ENCODE measurements around the gene SLIT3. TPM values are rescaled to one million over a fixed set of nuclear protein-coding genes. Genes with fewer than 3 reads are reported as not detected.
A peak's percentile ranks its signal among the peaks of the same experiment; 100 is the strongest.
"Not testable (repeated sequence)": the region's sequence is repeated elsewhere in the genome, so short reads cannot be mapped to it uniquely, and the experiment has no call there.

Gene SLIT3
- total RNA-seq, 2 experiments from 2014 or later = 1.8 to 2.1 TPM

DNA sequence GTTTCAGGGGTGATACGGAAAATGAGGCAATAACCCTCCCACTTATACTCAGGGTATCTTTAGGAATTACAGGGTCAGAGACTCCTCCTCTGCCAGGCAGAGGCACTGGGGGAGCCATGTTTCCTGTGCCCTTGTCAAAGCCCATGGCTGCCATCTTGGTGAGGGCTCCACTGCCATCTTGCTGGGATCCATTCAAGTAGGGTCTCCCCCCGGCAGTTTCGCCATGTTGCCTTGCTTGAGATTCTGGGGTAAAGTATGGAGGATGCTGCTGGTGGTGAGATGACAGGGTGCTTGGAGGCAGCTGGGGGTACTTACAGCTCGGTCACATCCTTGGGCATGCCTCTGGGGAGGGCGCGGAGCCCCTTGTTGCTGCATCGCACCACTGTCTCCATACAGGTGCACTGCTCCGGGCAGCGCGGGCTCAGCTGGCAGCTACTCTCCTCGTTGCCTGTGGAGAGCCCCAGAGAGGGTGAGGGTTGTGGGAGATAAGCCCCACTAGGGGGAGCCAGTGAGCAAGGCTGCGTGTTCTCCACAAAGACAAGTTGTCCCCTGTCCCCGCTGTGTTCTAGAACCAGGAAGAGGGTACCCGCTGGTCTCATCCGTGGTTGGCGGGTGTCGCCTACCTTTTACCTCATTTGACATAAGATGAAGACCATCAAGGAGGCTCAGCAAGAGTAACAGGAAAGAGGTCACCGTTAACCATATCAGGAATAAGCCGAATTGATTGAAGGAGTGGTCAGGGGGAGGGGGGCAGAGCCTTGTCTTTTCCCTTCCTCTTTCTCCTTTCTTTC, 552.8 kb downstream of the SLIT3 start:
- peak; percentile 72 for DNase-seq
- H3K27ac Mint-ChIP-seq = no peak overlapping the region
- peaks cover 6% of the 10 kb centered on the region for H3K9me3 Mint-ChIP-seq
- no peaks in the 10 kb centered on the region for H3K36me3 Mint-ChIP-seq
- ChIA-PET POLR2A (no interaction called here), CTCF (interaction anchor here (0.7 to 1.2 kb wide), 7 partner anchors 8 to 264 kb away, joined by 3 to 5 read pairs (median 3); no protein-coding TSS in a partner anchor)
- no peak overlapping the region for H3K4me3 Mint-ChIP-seq
- intact Hi-C loops (cut with micrococcal nuclease) = loop anchor here (5.0 kb wide), 2 partner anchors 49 to 194 kb away; no protein-coding TSS in a partner anchor
- peaks cover 1% of the 10 kb centered on the region for H3K27me3 Mint-ChIP-seq
- H3K4me1 Mint-ChIP-seq (ENCODE audit: low read depth) = peaks cover 10% of the 10 kb centered on the region

DNA sequence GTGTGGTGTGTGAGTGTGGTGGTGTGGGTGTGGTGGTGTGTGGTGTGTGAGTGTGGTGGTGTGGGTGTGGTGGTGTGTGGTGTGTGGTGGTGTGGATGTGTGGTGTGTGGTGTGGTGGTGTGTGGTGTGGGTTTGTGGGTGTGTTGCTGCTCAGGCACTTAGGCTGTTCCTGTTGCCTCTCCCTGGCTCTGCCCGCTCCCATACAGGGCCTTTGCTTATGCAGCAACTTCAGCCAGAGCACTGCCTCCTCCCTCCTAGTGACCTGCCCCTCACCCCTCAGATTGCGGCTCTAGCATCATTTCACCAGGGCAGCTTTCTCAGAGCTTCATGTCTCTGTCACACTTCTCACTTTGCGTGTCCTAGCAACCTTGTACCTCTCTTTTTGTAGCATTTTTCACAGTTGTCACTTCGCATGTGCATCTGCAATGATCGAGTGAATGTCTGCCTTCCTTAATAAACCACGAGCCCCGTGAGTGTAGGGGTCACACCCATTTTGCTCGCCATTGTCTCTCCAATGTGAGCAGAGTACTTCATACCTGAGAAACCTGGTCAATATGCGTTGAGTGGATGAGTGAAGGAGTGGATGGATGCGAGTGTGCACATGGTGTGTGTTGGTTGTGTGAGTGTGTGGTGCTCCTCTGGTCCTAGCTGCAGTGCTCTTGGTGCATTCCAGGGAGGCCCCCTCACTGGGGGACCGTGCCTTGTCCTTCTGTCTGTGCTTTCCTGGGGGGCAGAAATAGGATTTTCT, 553.9 kb downstream of the SLIT3 start:
- no peak overlapping the region for H3K4me3 Mint-ChIP-seq
- no peaks in the 10 kb centered on the region for H3K36me3 Mint-ChIP-seq
- H3K27ac Mint-ChIP-seq = no peak overlapping the region
- DNase-seq = no peak
- peaks cover 1% of the 10 kb centered on the region for H3K27me3 Mint-ChIP-seq
- ChIA-PET POLR2A (no interaction called here), CTCF (interaction anchor here (0.6 to 1.2 kb wide), 4 partner anchors 36 to 265 kb away, joined by 3 to 5 read pairs (median 3); no protein-coding TSS in a partner anchor)
- peaks cover 10% of the 10 kb centered on the region for H3K4me1 Mint-ChIP-seq (ENCODE audit: low read depth)
- intact Hi-C loops (cut with micrococcal nuclease) = loop anchor here (5.0 kb wide), 2 partner anchors 50 to 195 kb away; no protein-coding TSS in a partner anchor
- H3K9me3 Mint-ChIP-seq = peaks cover 6% of the 10 kb centered on the region

DNA sequence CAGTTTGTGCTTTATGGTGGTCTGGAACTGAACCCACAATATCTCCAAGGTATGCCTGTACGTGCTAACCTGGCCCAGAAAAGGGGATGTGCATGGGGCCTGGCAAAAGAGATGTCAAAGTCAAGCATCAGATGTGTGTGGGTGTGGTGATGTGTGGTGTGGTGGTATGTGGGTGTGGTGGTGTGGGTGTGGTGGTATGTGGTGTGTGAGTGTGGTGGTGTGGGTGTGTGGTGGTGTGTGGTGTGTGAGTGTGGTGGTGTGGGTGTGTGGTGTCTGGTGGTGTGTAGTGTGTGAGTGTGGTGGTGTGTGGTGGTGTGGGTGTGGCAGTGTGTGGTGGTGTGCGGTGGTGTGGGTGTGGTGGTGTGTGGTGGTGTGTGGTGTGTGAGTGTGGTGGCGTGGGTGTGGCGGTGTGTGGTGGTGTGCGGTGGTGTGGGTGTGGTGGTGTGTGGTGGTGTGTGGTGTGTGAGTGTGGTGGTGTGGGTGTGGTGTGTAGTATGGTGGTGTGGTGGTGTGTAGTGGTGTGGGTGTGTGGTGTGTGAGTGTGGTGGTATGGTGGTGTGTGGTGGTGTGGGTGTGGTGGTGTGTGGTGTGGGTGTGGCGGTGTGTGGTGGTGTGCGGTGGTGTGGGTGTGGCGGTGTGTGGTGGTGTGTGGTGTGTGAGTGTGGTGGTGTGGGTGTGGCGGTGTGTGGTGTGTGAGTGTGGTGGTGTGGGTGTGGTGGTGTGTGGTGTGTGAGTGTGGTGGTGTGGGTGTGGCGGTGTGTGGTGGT, 554.6 kb downstream of the SLIT3 start:
- CTCF ChIA-PET, H3K9me3 Mint-ChIP-seq, H3K36me3 Mint-ChIP-seq, H3K4me3 Mint-ChIP-seq, H3K27me3 Mint-ChIP-seq, H3K27ac Mint-ChIP-seq, POLR2A ChIA-PET, DNase-seq: not testable (repeated sequence)
- intact Hi-C loops (cut with micrococcal nuclease) = loop anchor here (5.0 kb wide), 2 partner anchors 51 to 196 kb away; no protein-coding TSS in a partner anchor
- peaks cover 10% of the 10 kb centered on the region for H3K4me1 Mint-ChIP-seq (ENCODE audit: low read depth)

DNA sequence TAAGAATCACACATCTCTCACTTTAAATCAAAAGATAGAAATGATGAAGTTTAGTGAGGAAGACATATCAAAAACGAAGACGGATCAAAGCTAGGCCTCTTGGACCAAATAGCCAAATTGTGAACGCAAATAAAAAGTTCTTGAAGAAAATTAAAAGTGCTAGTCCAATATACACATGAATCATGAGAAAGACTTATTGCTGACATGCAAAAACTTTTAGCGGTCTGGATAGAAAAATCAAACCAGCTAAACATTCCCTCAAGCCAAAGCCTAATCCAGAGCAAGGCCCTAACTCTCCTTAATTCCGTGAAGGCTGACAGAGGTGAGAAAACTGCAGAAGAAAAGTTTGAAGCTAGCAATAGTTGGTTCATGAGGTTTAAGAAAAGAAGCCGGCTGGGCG, 557.3 kb downstream of the SLIT3 start:
- Mint-ChIP-seq H3K4me1 (ENCODE audit: low read depth) (peaks cover 8% of the 10 kb centered on the region), H3K9me3 (peaks cover 6% of the 10 kb centered on the region), H3K27ac (no peak overlapping the region), H3K4me3 (no peak overlapping the region), H3K27me3 (peaks cover 1% of the 10 kb centered on the region), H3K36me3 (no peaks in the 10 kb centered on the region)
- ChIA-PET POLR2A (no interaction called here), CTCF (interaction anchor here (0.8 kb wide), 1 partner anchor 212 kb away, joined by 3 read pairs; no protein-coding TSS in a partner anchor)
- no peak for DNase-seq
- intact Hi-C loops (cut with micrococcal nuclease) = no loop called here

DNA sequence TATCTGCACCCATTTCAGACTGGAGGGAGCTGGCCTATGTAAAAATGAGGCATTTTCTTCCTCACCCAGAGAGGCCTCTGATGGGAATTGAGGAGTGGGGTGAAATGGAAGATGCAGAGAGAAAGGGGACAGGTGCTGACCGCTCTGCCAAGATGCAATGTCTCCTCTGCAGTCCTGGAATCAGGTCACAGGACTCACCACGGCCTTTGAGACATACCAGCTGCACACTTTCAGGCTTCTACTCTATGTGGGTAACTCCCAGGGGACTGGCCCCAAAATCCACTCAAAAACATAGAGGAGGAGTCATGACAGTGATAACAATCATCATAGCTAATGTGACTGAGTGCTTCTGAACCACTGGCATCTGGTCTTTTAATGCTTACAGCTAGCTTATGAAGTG, 558.6 kb downstream of the SLIT3 start:
- CTCF ChIA-PET; H3K27ac Mint-ChIP-seq; POLR2A ChIA-PET; H3K9me3 Mint-ChIP-seq; H3K27me3 Mint-ChIP-seq; H3K4me3 Mint-ChIP-seq; H3K4me1 Mint-ChIP-seq (ENCODE audit: low read depth); intact Hi-C loops (cut with micrococcal nuclease); DNase-seq; H3K36me3 Mint-ChIP-seq: not testable (repeated sequence)

DNA sequence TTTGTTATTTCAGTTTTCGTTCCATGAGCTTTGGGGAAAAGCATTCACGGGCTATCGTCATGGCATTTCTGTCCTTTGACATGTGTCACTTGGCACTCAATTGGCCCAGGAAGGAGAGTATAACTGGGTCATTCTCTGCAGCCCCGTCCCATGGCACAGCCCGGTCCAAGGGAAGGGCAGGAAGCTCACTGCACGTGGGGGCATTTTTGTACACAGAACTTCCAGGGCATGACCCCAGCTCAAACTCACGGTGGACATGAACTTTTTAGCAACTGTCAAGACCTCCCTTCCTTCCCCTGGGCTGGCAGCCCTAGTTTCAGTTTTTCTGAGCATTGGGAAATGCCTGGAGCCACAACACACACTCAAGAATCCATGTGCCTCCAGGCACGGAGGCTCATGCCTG, 560.1 kb downstream of the SLIT3 start:
- Mint-ChIP-seq H3K27me3 (no peaks in the 10 kb centered on the region), H3K4me3 (no peak overlapping the region), H3K36me3 (no peaks in the 10 kb centered on the region), H3K9me3 (peaks cover 3% of the 10 kb centered on the region), H3K4me1 (ENCODE audit: low read depth) (no peaks in the 10 kb centered on the region), H3K27ac (no peak overlapping the region)
- no peak for DNase-seq
- ChIA-PET CTCF (interaction anchor here (1.4 kb wide), 1 partner anchor 61 kb away, joined by 4 read pairs; no protein-coding TSS in a partner anchor), POLR2A (no interaction called here)
- intact Hi-C loops (cut with micrococcal nuclease) = no loop called here

DNA sequence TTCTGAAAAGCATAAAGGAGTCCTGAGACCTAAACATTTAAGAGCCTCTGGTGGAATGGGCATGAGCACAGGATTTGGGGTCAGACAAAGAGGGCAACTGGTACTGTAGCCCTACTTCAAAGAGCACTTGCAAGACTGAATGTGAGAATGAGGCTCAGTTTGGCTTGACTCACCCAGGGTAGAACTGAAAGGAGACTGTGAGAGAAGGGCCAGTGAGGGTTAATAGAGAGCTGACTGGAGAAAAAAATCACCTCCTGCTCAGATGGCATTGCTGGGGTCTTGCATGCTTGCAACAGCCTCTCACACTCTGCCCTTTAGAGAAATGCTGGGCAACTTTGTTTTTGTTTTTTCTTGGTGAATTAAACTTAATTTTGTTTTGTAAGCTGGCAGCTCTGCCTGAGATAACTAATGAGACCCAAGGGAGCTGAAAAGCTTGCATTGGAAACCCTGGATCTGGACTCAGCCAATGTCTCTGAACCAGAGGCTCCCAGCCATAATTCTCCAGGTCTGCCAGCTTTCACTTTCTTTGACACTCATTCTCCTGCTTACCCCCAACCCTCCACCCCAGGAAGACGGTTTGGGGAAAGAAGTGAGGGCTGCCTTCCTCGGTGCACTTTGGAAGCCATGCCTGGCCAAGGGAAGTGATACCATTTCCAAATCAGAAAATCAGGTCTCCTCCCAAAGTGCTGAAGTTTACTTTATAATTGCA, 560.7 kb downstream of the SLIT3 start:
- DNase-seq = no peak
- peaks cover 3% of the 10 kb centered on the region for H3K9me3 Mint-ChIP-seq
- H3K4me3 Mint-ChIP-seq = no peak overlapping the region
- ChIA-PET POLR2A (no interaction called here), CTCF (interaction anchor here (0.6 to 1.4 kb wide), 2 partner anchors 8 to 61 kb away, joined by 3 to 4 read pairs; no protein-coding TSS in a partner anchor)
- H3K36me3 Mint-ChIP-seq = no peaks in the 10 kb centered on the region
- no peak overlapping the region for H3K27ac Mint-ChIP-seq
- H3K4me1 Mint-ChIP-seq (ENCODE audit: low read depth) = peaks cover 2% of the 10 kb centered on the region
- H3K27me3 Mint-ChIP-seq = no peaks in the 10 kb centered on the region
- intact Hi-C loops (cut with micrococcal nuclease) = no loop called here

DNA sequence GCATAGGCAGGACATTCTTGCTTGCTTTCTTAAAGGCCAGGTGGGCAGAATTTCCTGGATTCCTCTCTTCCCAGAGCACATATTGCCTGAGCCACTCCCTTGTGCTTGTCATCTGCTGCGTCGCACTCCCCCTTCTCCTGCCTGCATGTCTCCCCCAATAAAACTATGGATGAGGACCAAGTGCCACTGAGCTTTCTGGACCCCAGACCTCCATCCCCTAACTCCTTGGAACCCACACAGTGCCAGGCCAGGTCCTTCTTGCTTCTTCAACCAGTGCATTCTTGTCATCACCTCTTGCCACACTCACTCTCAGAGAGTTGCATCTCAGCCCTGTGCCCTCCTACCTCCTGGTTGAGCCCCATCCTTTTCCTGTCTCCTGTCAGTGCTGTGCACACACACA, 563.9 kb downstream of the SLIT3 start:
- intact Hi-C loops (cut with micrococcal nuclease) = no loop called here
- H3K9me3 Mint-ChIP-seq = no peaks in the 10 kb centered on the region
- ChIA-PET CTCF (interaction anchor here (0.6 kb wide), 1 partner anchor 1849 kb away, joined by 3 read pairs; no protein-coding TSS in a partner anchor), POLR2A (no interaction called here)
- no peaks in the 10 kb centered on the region for H3K36me3 Mint-ChIP-seq
- H3K27ac Mint-ChIP-seq = no peak overlapping the region
- DNase-seq = no peak
- H3K4me3 Mint-ChIP-seq = no peak overlapping the region
- H3K4me1 Mint-ChIP-seq (ENCODE audit: low read depth) = peaks cover 3% of the 10 kb centered on the region
- H3K27me3 Mint-ChIP-seq = no peaks in the 10 kb centered on the region

DNA sequence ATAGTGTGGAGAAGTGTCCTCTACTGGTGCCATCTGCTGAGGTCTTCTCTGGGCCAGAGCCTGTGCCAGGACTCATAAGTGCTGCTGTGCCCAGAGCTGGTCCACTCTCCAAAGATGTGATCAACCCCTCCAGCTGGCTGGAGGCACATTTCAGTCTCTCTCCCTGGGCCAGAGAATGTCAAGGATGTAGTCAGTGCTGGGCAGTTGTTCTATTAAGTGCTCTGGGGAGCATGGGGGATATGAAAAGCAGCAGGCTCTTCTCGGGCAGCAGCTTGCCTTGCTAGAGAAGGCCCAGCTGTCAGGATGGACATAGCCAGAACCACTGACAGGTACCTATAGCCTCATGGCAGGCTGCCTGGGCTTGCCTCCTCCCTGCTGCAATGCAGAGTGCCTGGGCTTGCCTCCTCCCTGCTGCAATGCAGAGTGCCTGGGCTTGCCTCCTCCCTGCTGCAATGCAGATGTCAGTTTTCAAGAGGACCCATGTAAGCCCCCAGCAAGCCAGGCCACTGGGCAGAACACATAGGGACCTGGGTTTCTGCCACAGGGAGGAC, 564.6 kb downstream of the SLIT3 start:
- no peaks in the 10 kb centered on the region for H3K36me3 Mint-ChIP-seq
- H3K4me3 Mint-ChIP-seq = no peak overlapping the region
- no peaks in the 10 kb centered on the region for H3K9me3 Mint-ChIP-seq
- no peak for DNase-seq
- H3K4me1 Mint-ChIP-seq (ENCODE audit: low read depth) = peaks cover 3% of the 10 kb centered on the region
- no peaks in the 10 kb centered on the region for H3K27me3 Mint-ChIP-seq
- no peak overlapping the region for H3K27ac Mint-ChIP-seq
- ChIA-PET POLR2A (no interaction called here), CTCF (no interaction called here)
- intact Hi-C loops (cut with micrococcal nuclease) = no loop called here

DNA sequence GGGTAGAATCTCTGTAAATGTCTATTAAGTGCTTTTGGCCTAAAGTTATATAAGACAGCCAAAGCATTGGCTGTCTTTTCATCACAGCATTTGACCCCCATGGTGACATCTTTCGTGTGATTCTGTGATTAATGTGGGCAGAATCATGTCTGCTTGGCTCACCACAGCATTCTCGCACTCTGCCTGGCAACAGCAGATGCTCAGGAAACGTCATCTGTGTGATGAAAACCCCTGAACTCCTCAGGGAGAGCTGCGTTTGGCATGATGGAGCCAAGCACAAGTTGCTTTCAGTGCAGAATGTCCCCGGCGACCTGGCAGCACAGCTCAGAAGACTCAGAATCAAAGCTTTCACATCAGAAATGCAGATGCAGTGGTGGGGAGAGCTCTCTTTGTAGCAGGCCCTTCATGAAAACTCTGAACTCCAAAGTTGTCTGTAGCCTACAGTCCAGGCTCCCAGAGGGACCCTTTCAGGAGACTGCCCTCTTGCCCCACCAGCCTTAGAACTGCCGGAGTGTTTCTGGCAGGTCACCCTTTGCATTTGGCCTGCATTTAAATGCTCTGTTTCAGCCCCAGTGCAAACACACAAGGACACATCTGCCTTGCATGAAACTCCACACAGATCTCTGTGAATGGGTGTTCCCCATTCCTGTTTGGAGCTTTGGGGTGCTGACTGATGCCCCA, 566.2 kb downstream of the SLIT3 start:
- Mint-ChIP-seq H3K27me3 (peaks cover 5% of the 10 kb centered on the region), H3K36me3 (peaks cover 2% of the 10 kb centered on the region), H3K4me3 (no peak overlapping the region), H3K27ac (no peak overlapping the region), H3K9me3 (peaks cover 5% of the 10 kb centered on the region), H3K4me1 (ENCODE audit: low read depth) (peaks cover 3% of the 10 kb centered on the region)
- DNase-seq = peak; percentile 23
- POLR2A ChIA-PET = no interaction called here
- CTCF ChIA-PET = no interaction called here
- intact Hi-C loops (cut with micrococcal nuclease) = no loop called here

DNA sequence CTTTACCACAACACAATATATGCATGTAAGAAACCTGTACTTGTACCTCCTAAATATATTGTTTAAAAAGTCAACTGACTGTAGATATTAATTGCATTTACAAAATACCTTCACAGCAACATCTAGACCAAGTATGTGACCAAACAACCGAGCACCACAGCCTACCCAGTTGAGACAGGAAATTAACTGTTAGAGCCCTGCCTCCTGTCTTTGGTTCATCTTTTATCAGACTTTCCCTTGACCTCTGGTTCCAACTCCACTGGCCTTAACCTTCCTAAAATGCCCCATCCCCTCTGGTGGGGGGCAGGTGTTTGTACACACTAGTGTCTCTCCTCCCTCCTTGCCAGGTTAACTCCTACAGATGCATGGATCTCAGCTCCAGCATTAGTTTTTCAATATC, 566.8 kb downstream of the SLIT3 start:
- ChIA-PET CTCF (no interaction called here), POLR2A (no interaction called here)
- Mint-ChIP-seq H3K4me3 (no peak overlapping the region), H3K36me3 (peaks cover 4% of the 10 kb centered on the region), H3K9me3 (peaks cover 9% of the 10 kb centered on the region), H3K27me3 (peaks cover 8% of the 10 kb centered on the region), H3K4me1 (ENCODE audit: low read depth) (peaks cover 3% of the 10 kb centered on the region), H3K27ac (no peak overlapping the region)
- intact Hi-C loops (cut with micrococcal nuclease) = no loop called here
- DNase-seq = no peak

All from activated CD4-positive, alpha-beta memory T cell treated with anti-CD3 and anti-CD28 coated beads for 36 hours (primary cell).